Measurements from ENCODE around the gene PDE4D. TPM values are rescaled to one million over a fixed set of nuclear protein-coding genes. Genes with fewer than 3 reads are reported as not detected.

Gene PDE4D
- total RNA-seq, 1 experiment from 2014 or later, result 2.1 TPM

DNA sequence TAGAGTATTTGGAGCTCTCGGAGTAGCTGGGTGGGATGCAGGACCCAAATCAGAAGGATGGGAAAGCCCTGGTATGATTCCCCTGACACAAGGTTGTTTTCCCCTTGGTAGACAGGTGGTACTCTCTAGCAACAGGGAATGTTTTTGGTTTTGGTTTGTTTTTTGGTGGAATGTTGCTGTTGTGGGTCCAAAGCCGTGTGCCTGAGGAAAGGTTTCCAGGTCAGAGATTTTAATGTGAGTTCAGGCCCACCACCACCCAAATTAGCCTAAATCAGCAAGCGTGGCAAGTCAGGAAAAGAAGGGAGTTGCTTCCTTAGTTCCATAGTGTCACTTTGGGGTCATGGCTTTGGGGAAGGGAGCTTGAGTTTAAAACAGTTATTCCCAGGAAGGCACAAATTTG, 925.2 kb downstream of the PDE4D start:
- H3K27ac Mint-ChIP-seq, result peak overlapping the region in 1 of 3 experiments; percentile 49; a peak in 1 of 7 replicates
- no peaks in the 10 kb centered on the region for H3K36me3 Mint-ChIP-seq (ENCODE audit: insufficient read depth in 1 of 3, low read depth in 3 of 3)
- Histone ChIP-seq H3K23me2 (ENCODE audit: insufficient read length, low read depth, low read length, poor library complexity, severe bottlenecking) (no peaks in the 10 kb centered on the region), H2BK5ac (ENCODE audit: insufficient read length, low read length) (no peak overlapping the region), H4K20me1 (ENCODE audit: control insufficient read depth, insufficient read depth, insufficient read length) (no peaks in the 10 kb centered on the region), H3K18ac (ENCODE audit: insufficient read length, low read depth, low read length) (peak overlapping the region; percentile 23), H3K14ac (ENCODE audit: insufficient read depth, low read length) (no peak overlapping the region), H2AFZ (ENCODE audit: low read length) (no peak overlapping the region), H3K4me2 (ENCODE audit: insufficient read depth, insufficient read length, low read length) (no peak overlapping the region), H3K27me3 (ENCODE audit: insufficient read depth, low read length) (no peaks in the 10 kb centered on the region), H3K9ac (ENCODE audit: extremely low read depth, insufficient read length, low read length) (no peak overlapping the region), H4K91ac (ENCODE audit: insufficient read length, low read depth, low read length) (no peak overlapping the region), H2BK20ac (ENCODE audit: low read depth, low read length, poor library complexity, severe bottlenecking) (no peak overlapping the region), H3K23ac (ENCODE audit: insufficient read length, low read depth, low read length) (no peak overlapping the region), H3K27ac (ENCODE audit: insufficient read length, low read depth, low read length) (no peak overlapping the region), H2BK15ac (ENCODE audit: low read depth, low read length) (no peak overlapping the region), H2BK12ac (ENCODE audit: insufficient read length, low read depth, low read length) (no peak overlapping the region), H3K79me2 (ENCODE audit: insufficient read depth, low read length) (no peaks in the 10 kb centered on the region), H3K4me1 (ENCODE audit: insufficient read depth, low read length) (no peaks in the 10 kb centered on the region; the same call in 1 of the 2 replicates), H3K4ac (ENCODE audit: low read depth, low read length) (no peak overlapping the region), H3T11ph (ENCODE audit: low read length) (no peak overlapping the region), H2AK5ac (ENCODE audit: insufficient read length, low read length) (no peak overlapping the region), H3K56ac (ENCODE audit: insufficient read length, low read depth, low read length) (no peak overlapping the region), H4K8ac (replicated peaks; ENCODE audit: insufficient read length, low read depth, low read length) (no peak overlapping the region), H3K9me3 (ENCODE audit: control insufficient read depth, low read depth, low read length) (no peaks in the 10 kb centered on the region), H4K5ac (ENCODE audit: insufficient read length, low read depth, low read length) (no peak overlapping the region), H3K79me1 (ENCODE audit: insufficient read depth, low read depth, low read length, poor library complexity, severe bottlenecking) (no peaks in the 10 kb centered on the region), H2BK120ac (ENCODE audit: low read depth, low read length, poor library complexity, severe bottlenecking) (no peak overlapping the region)
- TF ChIP-seq, protein P1, sequence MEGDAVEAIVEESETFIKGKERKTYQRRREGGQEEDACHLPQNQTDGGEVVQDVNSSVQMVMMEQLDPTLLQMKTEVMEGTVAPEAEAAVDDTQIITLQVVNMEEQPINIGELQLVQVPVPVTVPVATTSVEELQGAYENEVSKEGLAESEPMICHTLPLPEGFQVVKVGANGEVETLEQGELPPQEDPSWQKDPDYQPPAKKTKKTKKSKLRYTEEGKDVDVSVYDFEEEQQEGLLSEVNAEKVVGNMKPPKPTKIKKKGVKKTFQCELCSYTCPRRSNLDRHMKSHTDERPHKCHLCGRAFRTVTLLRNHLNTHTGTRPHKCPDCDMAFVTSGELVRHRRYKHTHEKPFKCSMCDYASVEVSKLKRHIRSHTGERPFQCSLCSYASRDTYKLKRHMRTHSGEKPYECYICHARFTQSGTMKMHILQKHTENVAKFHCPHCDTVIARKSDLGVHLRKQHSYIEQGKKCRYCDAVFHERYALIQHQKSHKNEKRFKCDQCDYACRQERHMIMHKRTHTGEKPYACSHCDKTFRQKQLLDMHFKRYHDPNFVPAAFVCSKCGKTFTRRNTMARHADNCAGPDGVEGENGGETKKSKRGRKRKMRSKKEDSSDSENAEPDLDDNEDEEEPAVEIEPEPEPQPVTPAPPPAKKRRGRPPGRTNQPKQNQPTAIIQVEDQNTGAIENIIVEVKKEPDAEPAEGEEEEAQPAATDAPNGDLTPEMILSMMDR (conservative IDR thresholded peaks at IDR 0.05), result no peak
- H3K27me3 Mint-ChIP-seq (ENCODE audit: low read depth), result no peaks in the 10 kb centered on the region
- H3K4me3 Mint-ChIP-seq, result no peak overlapping the region
- no peak for DNase-seq
- no peaks in the 10 kb centered on the region for H3K9me3 Mint-ChIP-seq
- WGBS (ENCODE audit: extremely low coverage, insufficient read length, low lambda C conversion rate), result no CpG with 5 or more reads among the region's 3 CpGs
- peaks cover 10 to 11% of the 10 kb centered on the region in 2 experiments for H3K4me1 Mint-ChIP-seq
